Measurements from ENCODE around the gene CEL.
"Not testable (repeated sequence)": the region's sequence is repeated elsewhere in the genome, so short reads cannot be mapped to it uniquely, and the experiment has no call there.

The CEL gene

GRCh38 chr9:133061764-133062145 is at the start of gene CEL:
CEL (plus strand) TSS chr9:133061981; CDS start chr9:133062003, 22 bp downstream.
- DNase-seq (ENCODE audit: low read depth, low spot score): not testable (repeated sequence)

- DNase-seq (ENCODE audit: low read depth, low spot score): no peak
These were observed 47.1 kb upstream of the CEL start for GRCh38 chr9:133014696-133015095.

- DNase-seq (ENCODE audit: low read depth, low spot score): no peak
These were observed 38.5 kb upstream of the CEL start for GRCh38 chr9:133023117-133023890.

- DNase-seq (ENCODE audit: low read depth, low spot score): no peak
These were observed 35.4 kb upstream of the CEL start for GRCh38 chr9:133026426-133026825.

GRCh38 chr9:133027134-133027533 is 34.6 kb upstream of the CEL start:
- DNase-seq (ENCODE audit: low read depth, low spot score): no peak

- no peak for DNase-seq (ENCODE audit: low read depth, low spot score)
These were observed 33.6 kb upstream of the CEL start for GRCh38 chr9:133028221-133028620.

GRCh38 chr9:133029994-133030316 is 31.8 kb upstream of the CEL start:
- peak; percentile 24 for DNase-seq (ENCODE audit: low read depth, low spot score)

- peak; percentile 99 for DNase-seq (ENCODE audit: low read depth, low spot score)
These were observed 31.3 kb upstream of the CEL start, which contains the start of gene GTF3C5 for GRCh38 chr9:133030317-133031129. GTF3C5 (plus strand) TSS chr9:133030997; CDS start chr9:133031012, 15 bp downstream.

- DNase-seq (ENCODE audit: low read depth, low spot score): no peak
These were observed 30.7 kb upstream of the CEL start for GRCh38 chr9:133031130-133031422.

GRCh38 chr9:133031496-133031911 is 30.3 kb upstream of the CEL start:
- peak; percentile 27 for DNase-seq (ENCODE audit: low read depth, low spot score)

GRCh38 chr9:133032171-133032570 is 29.6 kb upstream of the CEL start:
- DNase-seq (ENCODE audit: low read depth, low spot score): no peak

- DNase-seq (ENCODE audit: low read depth, low spot score): no peak
These were observed 26.1 kb upstream of the CEL start for GRCh38 chr9:133035669-133036068.

GRCh38 chr9:133037775-133038515 is 23.8 kb upstream of the CEL start:
- DNase-seq (ENCODE audit: low read depth, low spot score): no peak

GRCh38 chr9:133040892-133041479 is 20.8 kb upstream of the CEL start:
- peak; percentile 44 for DNase-seq (ENCODE audit: low read depth, low spot score)

GRCh38 chr9:133041958-133042357 is 19.8 kb upstream of the CEL start:
- DNase-seq (ENCODE audit: low read depth, low spot score): no peak

- DNase-seq (ENCODE audit: low read depth, low spot score): no peak
These were observed 19.1 kb upstream of the CEL start for GRCh38 chr9:133042676-133043075.

- DNase-seq (ENCODE audit: low read depth, low spot score): no peak
These were observed 18.2 kb upstream of the CEL start for GRCh38 chr9:133043449-133044035.

GRCh38 chr9:133044125-133044524 is 17.7 kb upstream of the CEL start:
- DNase-seq (ENCODE audit: low read depth, low spot score): no peak

GRCh38 chr9:133044661-133045060 is 17.1 kb upstream of the CEL start:
- no peak for DNase-seq (ENCODE audit: low read depth, low spot score)

GRCh38 chr9:133045132-133045531 is 16.6 kb upstream of the CEL start:
- DNase-seq (ENCODE audit: low read depth, low spot score): no peak

GRCh38 chr9:133046196-133046899 is 15.4 kb upstream of the CEL start:
- DNase-seq (ENCODE audit: low read depth, low spot score): no peak
